ENCODE results near the gene CUX1. TPM values are rescaled to one million over a fixed set of nuclear protein-coding genes. Genes with fewer than 3 reads are reported as not detected.

Gene CUX1
- total RNA-seq, 4 donors from 2014 or later = 58.2 to 295 (median 76.9) TPM

DNA sequence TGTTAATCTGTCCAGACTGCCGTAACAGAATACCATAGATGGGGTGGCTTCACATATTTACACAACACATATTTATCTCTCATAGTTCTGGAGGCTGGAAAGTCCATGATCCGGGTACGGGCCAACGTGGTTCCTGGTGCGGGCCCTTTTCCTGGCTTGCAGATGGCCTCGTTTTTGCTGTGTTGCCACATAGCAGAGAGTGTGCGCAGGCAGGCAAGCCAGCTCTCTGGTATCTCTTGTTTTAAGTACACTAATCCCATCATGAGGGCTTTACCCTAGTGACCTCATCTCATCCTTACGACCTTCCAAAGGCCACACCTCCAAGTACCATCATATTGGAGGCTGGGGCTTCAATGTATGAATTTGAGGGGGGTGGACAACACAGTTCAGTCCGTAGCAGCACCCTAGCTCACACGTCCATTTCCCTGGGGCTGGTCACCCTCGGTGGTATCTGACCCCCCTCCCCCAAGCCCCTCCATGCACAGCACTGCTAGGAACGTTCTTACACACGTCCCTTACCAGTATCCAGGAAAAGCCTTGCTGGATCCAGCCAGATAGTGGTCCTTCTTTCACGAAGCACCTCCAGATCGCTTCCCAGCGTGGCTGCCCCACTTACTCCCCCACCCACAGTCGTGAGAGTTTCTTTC, 21.5 kb downstream of the CUX1 start:
- intact Hi-C loops (cut with DNase I; ENCODE audit: low total_unique reads) = no loop called here

DNA sequence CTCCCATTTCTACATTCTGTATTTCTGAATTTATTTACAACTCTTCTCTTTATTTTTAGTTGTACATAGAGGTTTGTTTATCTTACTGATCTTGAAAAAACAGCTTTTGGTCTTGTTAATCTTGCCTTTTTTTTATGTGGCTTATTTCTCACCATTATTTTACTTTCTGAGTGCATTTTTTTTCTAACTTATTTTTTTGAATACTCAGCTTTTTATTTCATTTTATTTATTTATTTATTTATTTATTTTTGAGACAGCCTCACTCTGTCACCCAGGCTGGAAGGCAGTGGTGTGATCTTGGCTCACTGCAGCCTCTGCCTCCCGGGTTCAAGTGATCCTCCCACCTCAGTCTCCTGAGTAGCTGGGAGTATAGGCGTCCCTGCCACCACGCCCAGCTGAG, 23.9 kb downstream of the CUX1 start:
- H3K9me3 ChIP-seq = no peaks in the 10 kb centered on the region
- H3K36me3 ChIP-seq = no peaks in the 10 kb centered on the region
- no peak overlapping the region for H3K4me3 ChIP-seq
- TF ChIP-seq POLR2A (IDR thresholded peaks at IDR 0.05) = no peak
- TF ChIP-seq, protein P1, sequence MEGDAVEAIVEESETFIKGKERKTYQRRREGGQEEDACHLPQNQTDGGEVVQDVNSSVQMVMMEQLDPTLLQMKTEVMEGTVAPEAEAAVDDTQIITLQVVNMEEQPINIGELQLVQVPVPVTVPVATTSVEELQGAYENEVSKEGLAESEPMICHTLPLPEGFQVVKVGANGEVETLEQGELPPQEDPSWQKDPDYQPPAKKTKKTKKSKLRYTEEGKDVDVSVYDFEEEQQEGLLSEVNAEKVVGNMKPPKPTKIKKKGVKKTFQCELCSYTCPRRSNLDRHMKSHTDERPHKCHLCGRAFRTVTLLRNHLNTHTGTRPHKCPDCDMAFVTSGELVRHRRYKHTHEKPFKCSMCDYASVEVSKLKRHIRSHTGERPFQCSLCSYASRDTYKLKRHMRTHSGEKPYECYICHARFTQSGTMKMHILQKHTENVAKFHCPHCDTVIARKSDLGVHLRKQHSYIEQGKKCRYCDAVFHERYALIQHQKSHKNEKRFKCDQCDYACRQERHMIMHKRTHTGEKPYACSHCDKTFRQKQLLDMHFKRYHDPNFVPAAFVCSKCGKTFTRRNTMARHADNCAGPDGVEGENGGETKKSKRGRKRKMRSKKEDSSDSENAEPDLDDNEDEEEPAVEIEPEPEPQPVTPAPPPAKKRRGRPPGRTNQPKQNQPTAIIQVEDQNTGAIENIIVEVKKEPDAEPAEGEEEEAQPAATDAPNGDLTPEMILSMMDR (IDR thresholded peaks at IDR 0.05) = no peak
- no peak for DNase-seq
- H3K4me1 ChIP-seq = peaks cover 0 to 3% of the 10 kb centered on the region in 2 donors
- no peak overlapping the region for H3K27ac ChIP-seq
- intact Hi-C loops (cut with DNase I; ENCODE audit: low total_unique reads) = no loop called here
- H3K27me3 ChIP-seq = no peaks in the 10 kb centered on the region

More for the DNA sequence above, 21.5 kb downstream of the CUX1 start:
- H3K4me1 ChIP-seq = peaks cover 0 to 3% of the 10 kb centered on the region in 2 donors
- no peaks in the 10 kb centered on the region for H3K9me3 ChIP-seq
- no peaks in the 10 kb centered on the region for H3K27me3 ChIP-seq
- no peak for DNase-seq
- no peak overlapping the region for H3K27ac ChIP-seq
- TF ChIP-seq, protein P1 (IDR thresholded peaks at IDR 0.05) = no peak
- TF ChIP-seq POLR2A (IDR thresholded peaks at IDR 0.05) = no peak
- H3K36me3 ChIP-seq = no peaks in the 10 kb centered on the region
- no peak overlapping the region for H3K4me3 ChIP-seq

DNA sequence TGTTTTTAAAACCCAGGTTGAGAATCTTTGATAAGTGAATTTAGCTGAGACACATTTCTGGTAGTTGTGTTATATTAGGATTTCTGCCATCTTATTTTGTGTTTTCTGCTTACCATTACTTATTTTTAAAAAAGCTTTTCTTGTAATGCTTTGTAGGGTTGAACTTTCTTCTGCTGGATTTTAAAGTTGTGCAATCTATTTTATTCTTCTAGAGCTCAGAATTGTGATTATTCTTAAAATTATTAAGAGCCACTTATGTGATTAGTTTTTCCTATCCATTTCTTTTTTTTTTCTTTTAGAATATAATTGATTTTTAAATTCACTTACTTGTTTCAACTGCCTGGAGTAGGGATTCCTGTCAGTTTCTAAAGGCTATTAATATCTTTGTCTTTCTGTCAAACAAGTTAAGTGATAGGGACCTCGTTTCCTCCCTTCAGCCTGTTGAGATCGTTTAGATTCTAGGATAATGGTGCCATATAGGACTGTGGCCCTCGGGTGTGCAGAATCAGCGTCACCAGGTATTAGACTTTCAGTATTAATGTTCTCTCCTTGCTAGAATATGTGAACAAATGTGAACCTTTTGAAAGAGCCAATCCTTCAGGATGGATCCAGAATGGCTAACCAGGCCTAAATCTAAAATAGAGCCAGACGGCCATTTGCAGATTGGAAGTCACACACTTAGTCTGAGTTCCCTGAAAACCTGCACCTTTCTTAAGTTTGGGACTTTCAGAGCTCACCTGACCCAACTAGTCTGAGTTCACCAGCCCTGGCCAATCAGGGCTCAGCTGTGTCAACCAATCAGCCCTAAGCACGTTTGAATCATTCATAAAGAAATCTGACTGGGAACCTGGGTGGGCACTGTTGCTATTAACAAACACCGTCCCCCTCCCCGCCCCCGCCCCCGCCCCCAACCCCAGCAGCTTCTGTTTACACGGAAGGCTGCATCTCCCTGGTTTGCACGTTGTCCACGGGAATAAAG, 26.2 kb downstream of the CUX1 start:
- no peaks in the 10 kb centered on the region for H3K36me3 ChIP-seq
- H3K4me3 ChIP-seq = no peak overlapping the region
- no peaks in the 10 kb centered on the region for H3K27me3 ChIP-seq
- H3K9me3 ChIP-seq = no peaks in the 10 kb centered on the region
- intact Hi-C loops (cut with DNase I; ENCODE audit: low total_unique reads) = no loop called here
- no peak for DNase-seq
- peaks cover 0 to 3% of the 10 kb centered on the region in 2 donors for H3K4me1 ChIP-seq
- H3K27ac ChIP-seq = no peak overlapping the region
- TF ChIP-seq, protein P1 (IDR thresholded peaks at IDR 0.05) = no peak
- TF ChIP-seq POLR2A (IDR thresholded peaks at IDR 0.05) = no peak

DNA sequence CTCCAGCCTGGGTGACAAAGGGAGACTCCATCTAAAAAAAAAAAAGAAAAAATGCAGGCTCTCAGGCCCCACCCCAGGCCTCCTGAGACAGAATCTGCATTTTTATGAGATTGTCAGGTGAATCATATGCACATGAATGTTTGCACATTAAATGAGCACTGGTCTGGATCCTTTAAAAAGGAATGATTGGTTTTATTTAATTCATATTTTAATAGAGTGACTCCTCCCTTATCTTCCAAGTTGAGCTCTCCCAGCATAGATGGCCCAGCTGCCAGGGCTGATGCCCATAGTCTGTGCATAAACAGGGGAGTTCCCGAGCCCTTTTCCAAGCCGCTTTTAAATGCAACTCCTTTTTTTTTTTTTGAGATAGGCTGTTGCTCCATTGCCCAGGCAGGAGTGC, 28.5 kb downstream of the CUX1 start:
- intact Hi-C loops (cut with DNase I; ENCODE audit: low total_unique reads) = no loop called here
- no peak for DNase-seq
- H3K27ac ChIP-seq = peak overlapping the region in 1 of 2 donors; percentile 35

More for the DNA sequence above, 28.5 kb downstream of the CUX1 start:
- TF ChIP-seq, protein P1 (IDR thresholded peaks at IDR 0.05) = no peak
- no peak for TF ChIP-seq POLR2A (IDR thresholded peaks at IDR 0.05)
- Histone ChIP-seq H3K9me3 (no peaks in the 10 kb centered on the region), H3K27me3 (no peaks in the 10 kb centered on the region), H3K36me3 (no peaks in the 10 kb centered on the region), H3K4me1 (peaks cover 0 to 3% of the 10 kb centered on the region in 2 donors), H3K4me3 (no peak overlapping the region)

All from uterus (tissue), 4 donors.